ENCODE measurements around the gene MBNL2.

- no peak for TF ChIP-seq CTCF (IDR thresholded peaks at IDR 0.05; ENCODE audit: poor library complexity)
- no peak for TF ChIP-seq EZH2 (IDR thresholded peaks at IDR 0.05; ENCODE audit: borderline replicate concordance)
- TF ChIP-seq EZH2phosphoT487 (IDR thresholded peaks at IDR 0.05; ENCODE audit: low read depth, severe bottlenecking, unreplicated experiment) = no peak
Observed at GRCh38 chr13:97205982-97206381, 16.2 kb upstream of the MBNL2 start.
